Fibroblast of lung (primary cell): ENCODE results near the gene NCOA5. TPM values are rescaled to one million over a fixed set of nuclear protein-coding genes. Genes with fewer than 3 reads are reported as not detected.
A peak's percentile ranks its signal among the peaks of the same experiment; 100 is the strongest.

ENCODE experiments used
- DNase-seq, 2 donors: peaks; one replicate each; pipeline versions ENCODE4 v3.0.0 to v3.0.0-alpha.2; 2010; ENCODE audit warnings: low read depth in 2 of 2
- H2AFZ ChIP-seq: 2 replicates; pipeline ENCODE4 v1.5.1; 2012; ENCODE audit warnings: low read length, control low read depth, inconsistent platforms
- H3K27ac ChIP-seq: 2 replicates; pipeline ENCODE4 v1.5.1; 2011; ENCODE audit warnings: low read length, control low read depth; ENCODE audit not compliant: insufficient read depth
- H3K27me3 ChIP-seq: 2 replicates; pipeline ENCODE4 v1.5.1; 2011; ENCODE audit warnings: mild to moderate bottlenecking, low read length; ENCODE audit not compliant: control insufficient read depth, insufficient read depth
- H3K36me3 ChIP-seq: 2 replicates; pipeline ENCODE4 v1.5.1; 2011; ENCODE audit warnings: low read length; ENCODE audit not compliant: control insufficient read depth, insufficient read depth
- H3K4me1 ChIP-seq: 2 replicates; pipeline ENCODE4 v1.5.1; 2011; ENCODE audit warnings: low read length; ENCODE audit not compliant: control insufficient read depth, insufficient read depth; ENCODE audit errors: extremely low read depth
- H3K4me2 ChIP-seq: 2 replicates; pipeline ENCODE4 v1.5.1; 2011; ENCODE audit warnings: low read length, control low read depth; ENCODE audit not compliant: insufficient read depth; ENCODE audit errors: extremely low read depth
- H3K4me3 ChIP-seq, 4 experiments: fragments of 200-600 bp in 1 of 4; sonication (generic) in 1 of 4; replicated peaks in 1 of 4; 2 replicates each; pipeline ENCODE4 v1.5.1; 2011 to 2016; ENCODE audit warnings: low read length in 4 of 4, low read depth in 3 of 4, mild to moderate bottlenecking in 3 of 4, control low read depth in 2 of 4, inconsistent platforms in 1 of 4, mixed read lengths in 1 of 4; ENCODE audit not compliant: insufficient read depth in 1 of 4; ENCODE audit errors: control extremely low read depth in 1 of 4
- H3K79me2 ChIP-seq: 2 replicates; pipeline ENCODE4 v1.5.1; 2012; ENCODE audit warnings: mild to moderate bottlenecking, low read length, inconsistent platforms; ENCODE audit not compliant: control insufficient read depth, insufficient read depth
- H3K9ac ChIP-seq: 2 replicates; pipeline ENCODE4 v1.5.1; 2011; ENCODE audit warnings: mild to moderate bottlenecking, low read length, control low read depth; ENCODE audit not compliant: insufficient read depth
- H3K9me3 ChIP-seq: 2 replicates; pipeline ENCODE4 v1.5.1; 2012; ENCODE audit warnings: low read depth, low read length; ENCODE audit not compliant: control insufficient read depth, insufficient read depth
- H4K20me1 ChIP-seq: 2 replicates; pipeline ENCODE4 v1.5.1; 2011; ENCODE audit warnings: low read length; ENCODE audit not compliant: control insufficient read depth, insufficient read depth; ENCODE audit errors: extremely low read depth
- EZH2 ChIP-seq: IDR thresholded peaks from 2 replicates; pipeline ENCODE4 v1.5.1; 2012; ENCODE audit warnings: low read length, control low read depth, mild to moderate bottlenecking; ENCODE audit errors: missing control alignments
- polyA plus RNA-seq, 2 donors: library from polyadenylated mRNA; depleted of rRNA in 1 of 2; stranded (reverse) in 1 of 2; unstranded in 1 of 2; fragments of >200 nt; gene quantifications; 2 replicates each; pipeline ENCODE4 v1.2.1, GENCODE V29; 2011 to 2012; ENCODE audit warnings: missing spikeins in 1 of 2
- total RNA-seq: library from RNA; depleted of rRNA; stranded (reverse); fragments of >200 nt; gene quantifications from 2 replicates; pipeline ENCODE4 v1.2.1, GENCODE V29; 2014
- TF ChIP-seq, protein P1 (sequence below), 2 donors: IDR thresholded peaks in 1 of 2; conservative IDR thresholded peaks in 1 of 2; 1 replicate in 1 of 2; 2 replicates in 1 of 2; pipeline ENCODE4 v1.5.1; 2011 to 2012; ENCODE audit warnings: low read length in 2 of 2, control low read depth in 1 of 2, inconsistent platforms in 1 of 2, low read depth in 1 of 2, mild to moderate bottlenecking in 1 of 2

NCOA5 gene
- total and polyA plus RNA-seq, 2 donors (not counting 1 experiment from before 2014, with no cell fraction given): 8.1 to 18.0 TPM

DNA sequence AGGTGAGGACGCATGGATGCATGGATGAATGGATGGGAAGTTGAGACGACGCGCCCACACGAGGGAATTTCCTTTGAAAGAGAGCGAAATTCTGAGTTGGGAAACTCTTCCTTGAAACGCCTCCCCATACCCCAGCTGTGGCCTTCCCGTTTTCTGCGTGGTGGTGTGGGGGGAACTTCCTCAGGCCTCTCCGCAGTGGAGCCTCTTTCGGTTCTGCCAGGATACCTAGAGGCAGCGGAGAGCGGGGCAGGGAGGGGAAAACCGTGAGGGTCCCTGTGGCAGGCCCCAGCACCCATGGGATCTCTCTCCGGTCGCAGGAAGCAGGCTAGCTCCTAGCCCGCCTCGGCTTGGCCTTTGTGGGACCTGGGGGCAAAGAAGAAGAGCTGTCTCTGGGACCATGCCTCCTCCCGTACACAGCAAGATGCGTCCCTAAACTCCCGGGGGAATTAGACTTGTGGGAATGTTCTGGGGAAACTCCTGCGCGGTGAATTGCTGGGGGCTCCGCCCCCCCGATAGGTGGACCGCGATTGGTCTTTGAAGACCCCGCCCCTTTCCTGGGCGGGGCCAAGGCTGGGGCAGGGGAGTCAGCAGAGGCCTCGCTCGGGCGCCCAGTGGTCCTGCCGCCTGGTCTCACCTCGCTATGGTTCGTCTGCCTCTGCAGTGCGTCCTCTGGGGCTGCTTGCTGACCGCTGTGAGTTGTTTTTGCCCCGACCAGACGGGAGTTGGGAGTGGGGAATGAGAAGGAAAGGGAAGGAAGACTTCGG is 28.1 kb upstream of the NCOA5 start, which contains the start of gene CD40:
Gene CD40, plus strand, starts transcription at position 611 of the 764 bp plus-strand sequence. Its CDS starts 30 bp downstream, at position 641.
- Histone ChIP-seq H4K20me1 (no peaks in the 10 kb centered on the region), H3K27ac (no peak within 1 kb of the TSS), H3K4me3 (peak within 1 kb of the TSS; percentile 12 to 45 (median 34)), H3K4me2 (peak within 1 kb of the TSS; percentile 51), H3K36me3 (no peaks in the 10 kb centered on the region), H3K9me3 (no peaks in the 10 kb centered on the region), H2AFZ (peak within 1 kb of the TSS; percentile 41), H3K4me1 (no peaks in the 10 kb centered on the region), H3K27me3 (peaks cover 4% of the 10 kb centered on the region), H3K9ac (no peak within 1 kb of the TSS), H3K79me2 (no peaks in the 10 kb centered on the region)
- TF ChIP-seq, protein P1, sequence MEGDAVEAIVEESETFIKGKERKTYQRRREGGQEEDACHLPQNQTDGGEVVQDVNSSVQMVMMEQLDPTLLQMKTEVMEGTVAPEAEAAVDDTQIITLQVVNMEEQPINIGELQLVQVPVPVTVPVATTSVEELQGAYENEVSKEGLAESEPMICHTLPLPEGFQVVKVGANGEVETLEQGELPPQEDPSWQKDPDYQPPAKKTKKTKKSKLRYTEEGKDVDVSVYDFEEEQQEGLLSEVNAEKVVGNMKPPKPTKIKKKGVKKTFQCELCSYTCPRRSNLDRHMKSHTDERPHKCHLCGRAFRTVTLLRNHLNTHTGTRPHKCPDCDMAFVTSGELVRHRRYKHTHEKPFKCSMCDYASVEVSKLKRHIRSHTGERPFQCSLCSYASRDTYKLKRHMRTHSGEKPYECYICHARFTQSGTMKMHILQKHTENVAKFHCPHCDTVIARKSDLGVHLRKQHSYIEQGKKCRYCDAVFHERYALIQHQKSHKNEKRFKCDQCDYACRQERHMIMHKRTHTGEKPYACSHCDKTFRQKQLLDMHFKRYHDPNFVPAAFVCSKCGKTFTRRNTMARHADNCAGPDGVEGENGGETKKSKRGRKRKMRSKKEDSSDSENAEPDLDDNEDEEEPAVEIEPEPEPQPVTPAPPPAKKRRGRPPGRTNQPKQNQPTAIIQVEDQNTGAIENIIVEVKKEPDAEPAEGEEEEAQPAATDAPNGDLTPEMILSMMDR (conservative IDR thresholded peaks at IDR 0.05 in 1 of 2, IDR thresholded peaks at IDR 0.05 in 1 of 2; ENCODE audit: low read depth in 1 of 2, low read length in 2 of 2): no peak
- TF ChIP-seq EZH2: no peak
- peak; percentile 59 for DNase-seq

DNA sequence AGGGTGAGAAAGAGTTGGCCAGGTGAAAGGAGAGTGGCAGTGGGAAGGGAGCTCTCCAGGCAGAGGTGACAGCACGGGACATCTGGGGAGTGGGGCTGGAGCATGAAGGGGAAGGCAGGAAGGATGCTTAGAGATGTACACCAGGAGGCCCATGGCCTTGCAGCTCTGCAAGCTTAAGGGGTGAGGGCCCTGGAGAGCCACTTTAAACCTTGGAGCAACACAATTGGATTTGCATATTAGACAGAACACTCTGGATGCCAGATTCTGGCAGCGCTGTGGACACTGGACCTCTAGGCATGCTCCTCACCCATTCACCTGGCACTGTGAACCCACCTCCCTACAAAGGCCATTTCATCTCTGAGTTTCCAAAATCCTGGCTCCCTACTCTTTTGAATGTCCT is 24.7 kb upstream of the NCOA5 start:
- H3K27me3 ChIP-seq: peaks cover 4% of the 10 kb centered on the region
- no peak overlapping the region for H3K4me2 ChIP-seq
- H3K4me3 ChIP-seq: no peak overlapping the region
- H3K9ac ChIP-seq: no peak overlapping the region
- no peaks in the 10 kb centered on the region for H3K9me3 ChIP-seq
- no peaks in the 10 kb centered on the region for H3K36me3 ChIP-seq
- no peak for TF ChIP-seq EZH2
- TF ChIP-seq, protein P1 (conservative IDR thresholded peaks at IDR 0.05 in 1 of 2, IDR thresholded peaks at IDR 0.05 in 1 of 2; ENCODE audit: low read depth in 1 of 2, low read length in 2 of 2): no peak
- DNase-seq: no peak
- H3K79me2 ChIP-seq: no peaks in the 10 kb centered on the region
- H3K27ac ChIP-seq: no peak overlapping the region
- no peak overlapping the region for H2AFZ ChIP-seq
- H3K4me1 ChIP-seq: no peaks in the 10 kb centered on the region
- no peaks in the 10 kb centered on the region for H4K20me1 ChIP-seq

DNA sequence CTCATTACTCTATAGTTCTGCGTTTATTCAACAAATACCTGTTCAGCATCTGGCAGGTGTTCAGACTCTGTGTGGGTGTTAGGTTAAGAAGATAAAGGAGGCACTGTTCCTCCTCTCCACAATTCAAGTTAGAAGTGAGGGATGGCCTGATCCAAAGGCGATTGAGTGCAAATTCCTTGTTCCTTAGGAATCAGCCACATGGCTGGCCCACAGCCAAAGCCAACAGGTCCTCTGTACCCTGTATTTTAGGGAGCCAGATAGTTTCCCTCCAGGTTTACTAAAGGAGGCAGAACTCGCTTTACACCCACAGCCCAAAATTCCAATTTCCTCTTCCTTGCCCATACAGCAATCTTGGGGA is 23.3 kb upstream of the NCOA5 start:
- Histone ChIP-seq H3K36me3 (no peaks in the 10 kb centered on the region), H3K79me2 (no peaks in the 10 kb centered on the region)

More for the DNA sequence above, 23.3 kb upstream of the NCOA5 start:
- Histone ChIP-seq H3K4me2 (no peak overlapping the region), H2AFZ (no peak overlapping the region), H4K20me1 (no peaks in the 10 kb centered on the region), H3K9ac (no peak overlapping the region), H3K9me3 (no peaks in the 10 kb centered on the region), H3K4me1 (no peaks in the 10 kb centered on the region), H3K27me3 (peaks cover 4% of the 10 kb centered on the region), H3K4me3 (no peak overlapping the region), H3K27ac (no peak overlapping the region)
- TF ChIP-seq EZH2: no peak
- TF ChIP-seq, protein P1 (conservative IDR thresholded peaks at IDR 0.05 in 1 of 2, IDR thresholded peaks at IDR 0.05 in 1 of 2; ENCODE audit: low read depth in 1 of 2, low read length in 2 of 2): no peak
- DNase-seq: no peak
